Tongue (tissue), 2 donors: ENCODE measurements around the gene MYADM. TPM values are rescaled to one million over a fixed set of nuclear protein-coding genes. Genes with fewer than 3 reads are reported as not detected.

Experiments
- DNase-seq: peaks from one replicate; pipeline ENCODE4 v3.0.0-alpha.2; 2015
- total RNA-seq: library from RNA; depleted of rRNA; stranded (reverse); fragments of >200 nt; gene quantifications from one replicate; pipeline ENCODE4 v1.2.3, GENCODE V29; 2014

MYADM gene
- total RNA-seq, 1 donor from 2014 or later: 38.7 TPM

DNA sequence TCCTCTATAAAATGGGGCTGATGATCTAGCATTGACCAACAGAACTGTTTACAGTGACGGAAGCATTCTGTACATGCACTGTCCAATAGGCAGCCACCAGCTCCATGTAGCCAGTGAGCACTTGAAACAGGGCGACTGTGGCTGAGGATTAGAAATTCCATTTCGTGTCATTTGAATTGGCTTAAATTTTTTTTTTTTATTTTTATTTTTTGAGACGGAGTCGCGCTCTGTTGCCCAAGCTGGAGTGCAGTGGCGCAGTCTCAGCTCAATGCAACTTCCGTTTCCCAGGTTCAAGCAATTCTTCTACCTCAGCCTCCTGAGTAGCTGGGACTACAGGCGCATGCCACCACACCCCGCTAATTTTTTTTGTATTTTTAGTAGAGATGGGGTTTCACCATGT is 17.4 kb downstream of the MYADM start:
- DNase-seq: no peak

DNA sequence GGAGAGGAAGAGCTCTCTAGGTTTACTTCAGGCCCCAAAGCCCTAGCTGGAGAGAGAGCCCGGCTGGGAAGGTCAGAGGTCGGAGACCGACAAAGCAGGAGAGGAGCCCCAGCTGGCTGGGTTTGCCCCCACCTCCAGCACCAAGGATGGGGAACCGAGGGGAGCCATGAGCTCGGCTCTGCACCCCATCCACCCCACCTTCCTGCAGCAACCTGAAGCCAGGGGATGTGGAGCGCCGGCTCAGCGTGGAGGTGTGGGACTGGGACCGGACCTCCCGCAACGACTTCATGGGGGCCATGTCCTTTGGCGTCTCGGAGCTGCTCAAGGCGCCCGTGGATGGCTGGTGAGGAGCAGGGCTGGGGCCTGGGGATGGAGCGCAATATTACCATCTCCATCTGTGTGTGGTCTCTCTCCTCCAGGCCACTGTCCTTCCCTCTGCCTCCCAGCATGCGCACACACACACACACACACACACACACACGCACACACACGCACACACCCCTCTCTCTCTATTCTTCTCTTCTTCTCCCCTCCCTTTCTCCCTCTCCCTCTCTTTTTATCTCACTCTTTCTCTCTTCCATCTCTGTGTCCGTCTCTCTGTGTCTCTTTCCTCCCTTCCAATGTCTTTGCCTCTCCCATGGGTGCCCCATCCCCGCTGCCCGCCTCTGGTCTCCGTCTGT is 24.8 kb downstream of the MYADM start:
- no peak for DNase-seq

DNA sequence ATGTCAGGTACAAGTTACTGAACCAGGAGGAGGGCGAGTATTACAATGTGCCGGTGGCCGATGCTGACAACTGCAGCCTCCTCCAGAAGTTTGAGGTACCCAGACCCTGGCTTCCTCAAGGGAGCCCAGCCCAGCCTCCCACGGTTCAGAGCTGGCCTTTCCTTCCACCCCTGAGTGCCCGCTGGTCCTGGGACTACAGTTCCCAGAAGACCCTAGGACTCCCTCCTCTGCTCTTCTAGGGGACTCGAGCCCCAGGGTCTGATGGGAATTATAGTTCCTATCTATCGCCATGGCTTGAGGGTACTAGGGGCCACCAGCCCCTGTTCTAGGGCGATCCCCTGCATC is 25.3 kb downstream of the MYADM start:
- DNase-seq: no peak

DNA sequence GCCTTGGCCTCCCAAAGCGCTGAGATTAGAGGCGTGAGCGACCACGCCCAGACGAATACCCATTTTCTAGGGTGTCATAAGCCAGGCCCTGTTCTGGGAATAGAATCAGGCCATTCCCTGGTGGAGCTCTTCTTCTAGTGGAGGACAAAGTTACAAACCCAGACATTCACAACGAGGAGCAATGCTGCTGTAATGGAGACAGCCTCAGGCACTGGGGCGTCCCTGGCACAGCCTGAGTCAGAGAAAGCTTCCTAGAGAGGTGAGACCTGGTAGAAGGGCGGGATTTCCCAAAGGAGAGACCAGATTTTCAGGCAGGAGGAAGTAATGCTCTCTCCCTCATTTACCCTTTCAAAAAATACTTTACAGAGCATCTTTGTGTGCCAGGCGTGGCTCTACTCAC is 27.0 kb downstream of the MYADM start:
- DNase-seq: no peak

- DNase-seq: no peak
Measured at GRCh38 chr19:53896682-53897081, 29.0 kb downstream of the MYADM start.

DNA sequence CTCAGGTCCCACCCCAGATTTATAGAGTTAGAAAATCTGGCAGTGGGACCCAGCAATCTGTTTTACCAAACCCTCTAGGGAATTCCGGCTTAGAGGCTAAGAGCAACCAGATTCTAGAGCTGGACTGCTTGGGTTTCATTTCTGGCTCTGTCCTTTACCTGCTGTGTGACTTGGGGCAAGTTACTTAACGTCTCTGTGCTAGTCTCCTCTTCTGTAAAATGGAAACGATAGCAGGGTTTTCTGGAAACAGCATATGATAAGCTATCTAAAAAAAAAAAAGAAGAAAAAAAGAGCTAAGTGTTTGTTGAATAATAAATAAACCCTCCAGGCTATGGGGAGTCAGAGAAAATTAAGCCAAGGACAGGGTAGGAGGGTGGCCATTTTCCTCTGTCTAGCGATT is 29.8 kb downstream of the MYADM start:
- no peak for DNase-seq

DNA sequence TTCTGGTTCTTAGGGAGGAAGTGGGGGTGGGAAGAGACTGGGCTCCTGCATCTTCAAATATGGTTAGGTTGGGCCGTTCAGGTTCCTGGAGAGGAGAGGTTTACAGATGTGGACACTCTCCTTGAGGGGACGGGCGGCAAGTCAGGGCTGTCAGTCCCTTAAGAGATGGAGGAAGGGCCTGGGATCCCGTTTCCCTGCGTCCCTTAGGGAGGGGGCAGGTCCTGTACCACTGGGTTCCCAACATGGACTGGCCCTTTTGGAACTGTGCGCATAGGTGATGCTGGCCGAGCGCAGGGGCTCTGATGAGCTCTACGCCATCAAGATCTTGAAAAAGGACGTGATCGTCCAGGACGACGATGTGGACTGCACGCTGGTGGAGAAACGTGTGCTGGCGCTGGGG is 30.5 kb downstream of the MYADM start:
- no peak for DNase-seq

DNA sequence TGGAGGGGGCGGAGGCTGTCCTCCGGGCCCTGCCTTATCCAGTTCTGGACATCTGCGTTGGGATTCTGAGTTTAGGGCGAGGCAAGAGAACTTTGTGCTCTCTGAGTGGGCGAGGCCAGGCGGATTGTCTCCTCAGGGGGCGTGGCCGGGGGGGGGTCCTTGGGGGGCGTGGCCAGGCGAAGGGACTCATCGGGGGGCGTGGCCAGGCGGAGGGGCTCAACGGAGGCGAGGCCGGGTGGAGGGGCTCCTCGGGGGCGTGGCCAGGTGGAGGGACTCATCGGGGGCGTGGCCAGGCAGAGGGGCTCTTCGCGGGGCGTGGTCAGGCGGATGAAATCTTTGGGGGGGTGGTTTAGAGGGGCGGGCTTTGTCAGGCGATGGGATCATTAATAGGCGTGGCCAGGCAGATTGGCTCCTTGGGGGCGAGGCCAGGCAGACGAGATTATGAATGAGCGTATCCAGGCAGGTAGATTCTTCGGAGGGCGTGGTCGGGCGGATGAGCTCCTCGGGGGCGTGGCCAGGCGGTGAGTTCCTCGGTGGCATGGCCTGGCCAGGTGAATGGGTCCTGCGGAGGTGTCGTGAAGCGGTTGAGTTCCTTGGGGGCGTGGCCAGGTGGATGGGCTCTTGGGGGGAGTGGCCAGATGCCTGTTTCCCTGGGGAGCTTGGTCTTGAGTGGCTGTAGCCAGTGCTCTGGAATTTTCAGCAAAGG is 31.1 kb downstream of the MYADM start:
- no peak for DNase-seq

DNA sequence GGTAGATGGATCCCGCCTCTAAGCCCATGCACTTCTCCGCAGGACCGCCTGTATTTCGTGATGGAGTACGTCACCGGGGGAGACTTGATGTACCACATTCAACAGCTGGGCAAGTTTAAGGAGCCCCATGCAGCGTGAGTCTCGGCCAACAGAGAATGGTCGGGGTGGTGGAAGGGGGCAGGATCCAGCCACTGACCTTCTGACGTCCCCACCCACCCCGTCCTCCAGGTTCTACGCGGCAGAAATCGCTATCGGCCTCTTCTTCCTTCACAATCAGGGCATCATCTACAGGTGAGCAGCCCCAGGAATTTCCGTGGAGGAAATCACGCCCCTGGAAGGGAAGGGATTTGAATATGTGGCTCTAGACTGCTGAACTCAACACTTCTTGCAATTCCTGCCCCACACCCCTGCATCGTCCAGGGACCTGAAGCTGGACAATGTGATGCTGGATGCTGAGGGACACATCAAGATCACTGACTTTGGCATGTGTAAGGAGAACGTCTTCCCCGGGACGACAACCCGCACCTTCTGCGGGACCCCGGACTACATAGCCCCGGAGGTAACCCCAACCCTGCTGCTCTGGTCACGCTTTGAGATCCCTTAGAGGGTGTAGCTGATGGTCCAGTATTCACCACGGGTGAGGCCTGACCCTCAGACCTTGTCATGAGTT is 32.6 kb downstream of the MYADM start:
- no peak for DNase-seq

- DNase-seq: peak; percentile 88
Measured at GRCh38 chr19:53903055-53903680, 35.5 kb downstream of the MYADM start.

GRCh38 chr19:53904909-53905308 is 37.2 kb downstream of the MYADM start:
- no peak for DNase-seq

GRCh38 chr19:53905787-53906186 is 38.1 kb downstream of the MYADM start:
- DNase-seq: no peak

DNA sequence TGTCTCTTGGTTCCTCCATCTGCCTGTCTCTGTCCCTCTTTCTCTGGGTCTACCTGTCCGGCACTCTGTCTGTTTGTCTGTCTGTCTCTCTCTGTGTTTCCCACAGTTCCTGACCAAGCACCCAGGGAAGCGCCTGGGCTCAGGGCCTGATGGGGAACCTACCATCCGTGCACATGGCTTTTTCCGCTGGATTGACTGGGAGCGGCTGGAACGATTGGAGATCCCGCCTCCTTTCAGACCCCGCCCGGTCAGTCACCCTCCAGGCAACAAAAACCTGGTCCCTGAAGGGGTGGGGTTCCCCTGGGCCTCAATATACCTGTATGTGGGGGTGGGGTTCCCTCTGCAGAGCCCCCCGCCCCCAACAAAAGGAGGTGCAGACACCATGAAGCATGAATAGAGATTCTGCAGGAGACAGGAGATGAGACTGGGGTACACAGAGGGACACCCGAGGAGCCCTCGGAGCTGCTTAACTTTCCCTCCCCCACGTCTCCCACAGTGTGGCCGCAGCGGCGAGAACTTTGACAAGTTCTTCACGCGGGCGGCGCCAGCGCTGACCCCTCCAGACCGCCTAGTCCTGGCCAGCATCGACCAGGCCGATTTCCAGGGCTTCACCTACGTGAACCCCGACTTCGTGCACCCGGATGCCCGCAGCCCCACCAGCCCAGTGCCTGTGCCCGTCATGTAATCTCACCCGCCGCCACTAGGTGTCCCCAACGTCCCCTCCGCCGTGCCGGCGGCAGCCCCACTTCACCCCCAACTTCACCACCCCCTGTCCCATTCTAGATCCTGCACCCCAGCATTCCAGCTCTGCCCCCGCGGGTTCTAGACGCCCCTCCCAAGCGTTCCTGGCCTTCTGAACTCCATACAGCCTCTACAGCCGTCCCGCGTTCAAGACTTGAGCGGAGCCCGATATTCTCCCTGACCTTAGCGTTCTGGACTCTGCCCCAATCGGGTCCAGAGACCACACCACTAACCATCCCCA is 38.8 kb downstream of the MYADM start:
- DNase-seq: peak; percentile 31

- DNase-seq: no peak
Measured at GRCh38 chr19:53907193-53907581, 39.5 kb downstream of the MYADM start.

DNA sequence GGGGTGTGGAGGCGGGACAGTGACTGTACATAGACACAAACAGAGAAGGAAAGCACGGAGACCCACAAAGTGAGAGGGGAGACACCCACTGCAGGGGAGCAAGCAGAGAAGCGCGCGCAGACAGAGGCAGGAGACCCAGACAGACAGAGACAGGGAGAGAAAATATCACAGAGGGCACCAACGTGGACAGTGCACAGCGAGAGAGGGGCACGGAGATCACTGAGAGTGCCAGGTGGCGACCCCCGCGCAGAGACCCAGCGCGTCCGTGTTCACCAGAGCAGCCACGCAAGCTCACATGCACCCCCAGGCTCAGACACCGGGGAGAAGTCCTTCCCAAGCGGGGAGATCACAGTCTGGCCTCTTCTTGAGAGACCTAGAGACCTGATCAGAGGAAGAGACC is 40.0 kb downstream of the MYADM start:
- DNase-seq: no peak

GRCh38 chr19:53908106-53908934 is 40.6 kb downstream of the MYADM start:
- DNase-seq: peak; percentile 57

DNA sequence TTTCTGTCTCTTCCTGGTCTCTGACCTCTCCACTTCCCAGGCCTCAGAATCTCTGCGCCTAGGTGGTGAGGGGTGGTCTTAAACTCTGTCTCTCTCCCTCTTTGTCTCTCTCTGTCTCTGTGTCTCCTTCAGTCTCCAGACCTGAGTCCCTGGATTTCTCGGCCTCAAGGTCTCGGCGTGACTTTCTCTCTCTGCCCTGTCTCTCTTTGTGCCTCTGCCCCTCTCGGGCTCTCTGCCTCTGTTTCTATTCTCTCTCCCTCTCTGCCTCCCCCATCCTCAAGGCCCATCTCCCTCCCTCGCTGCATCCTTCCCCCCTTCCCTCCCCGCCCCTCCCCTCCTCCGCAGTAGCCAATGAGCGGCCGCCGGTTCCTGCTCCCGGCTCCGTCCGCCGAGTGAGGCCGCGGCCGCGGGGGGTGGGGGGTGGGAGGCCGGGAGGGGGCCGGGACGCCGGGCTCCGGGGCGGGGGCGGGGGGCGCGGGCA is 41.3 kb downstream of the MYADM start, which contains the start of gene CACNG7:
Gene CACNG7 (plus strand): TSS at position 344 of the 481 bp plus-strand sequence. CDS start 3,554 bp downstream, outside the sequence.
- DNase-seq: no peak

DNA sequence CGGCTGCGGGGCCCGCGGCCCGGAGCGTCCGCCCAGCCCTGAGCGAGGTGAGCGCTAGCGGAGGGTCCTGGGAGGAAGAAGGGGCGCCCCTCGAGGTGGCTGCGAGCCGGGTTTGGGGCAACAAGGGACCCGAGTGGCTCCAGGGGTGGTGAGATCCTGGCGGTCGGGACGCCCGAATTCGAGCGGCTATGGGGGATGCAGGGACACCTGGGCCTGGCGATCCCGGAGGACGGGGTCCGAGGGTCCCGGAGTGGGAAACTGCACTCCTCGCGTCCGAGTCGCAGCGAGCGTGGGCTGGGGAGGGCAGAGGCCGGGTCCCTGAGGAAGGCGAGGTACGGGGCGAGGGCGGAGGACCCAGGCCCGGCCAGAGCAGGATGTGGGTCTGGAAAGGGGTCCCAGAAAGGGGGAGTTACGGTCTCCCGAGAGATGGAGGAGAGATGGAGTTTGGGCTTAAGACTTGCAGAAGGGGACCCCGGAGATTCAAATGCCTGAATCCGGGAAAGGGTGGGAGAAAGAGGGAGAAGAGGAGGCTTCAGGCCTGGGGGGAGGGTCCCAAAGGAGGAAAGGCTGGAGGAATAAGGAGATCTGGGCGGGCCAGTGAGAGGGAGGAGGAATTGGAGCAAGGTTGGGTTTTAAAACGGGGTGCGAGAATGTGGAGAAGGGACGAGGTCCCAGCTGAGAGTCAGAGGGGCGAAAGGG is 41.9 kb downstream of the MYADM start:
- no peak for DNase-seq

DNA sequence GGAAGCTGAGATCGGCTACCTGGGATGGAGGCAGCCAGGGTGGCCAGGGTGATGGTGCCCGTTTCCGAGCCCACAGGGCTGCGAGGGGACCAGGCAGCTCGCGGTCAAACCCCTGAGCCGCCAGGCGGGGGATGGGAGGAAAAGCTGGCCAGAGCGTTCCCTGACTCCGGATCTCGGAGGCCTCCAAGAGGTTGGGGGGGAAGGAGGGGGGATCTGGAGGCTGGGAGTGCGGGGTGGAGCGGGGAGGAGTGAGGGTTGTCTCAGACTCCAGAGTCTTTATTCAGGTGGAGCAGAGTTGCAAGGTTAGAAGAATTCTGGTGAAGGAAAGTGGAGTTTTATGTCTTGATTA is 42.5 kb downstream of the MYADM start:
- DNase-seq: no peak

- no peak for DNase-seq
Measured at GRCh38 chr19:53912653-53913052, 45.0 kb downstream of the MYADM start.
